Measurements from ENCODE around the gene RGMA.

DNA sequence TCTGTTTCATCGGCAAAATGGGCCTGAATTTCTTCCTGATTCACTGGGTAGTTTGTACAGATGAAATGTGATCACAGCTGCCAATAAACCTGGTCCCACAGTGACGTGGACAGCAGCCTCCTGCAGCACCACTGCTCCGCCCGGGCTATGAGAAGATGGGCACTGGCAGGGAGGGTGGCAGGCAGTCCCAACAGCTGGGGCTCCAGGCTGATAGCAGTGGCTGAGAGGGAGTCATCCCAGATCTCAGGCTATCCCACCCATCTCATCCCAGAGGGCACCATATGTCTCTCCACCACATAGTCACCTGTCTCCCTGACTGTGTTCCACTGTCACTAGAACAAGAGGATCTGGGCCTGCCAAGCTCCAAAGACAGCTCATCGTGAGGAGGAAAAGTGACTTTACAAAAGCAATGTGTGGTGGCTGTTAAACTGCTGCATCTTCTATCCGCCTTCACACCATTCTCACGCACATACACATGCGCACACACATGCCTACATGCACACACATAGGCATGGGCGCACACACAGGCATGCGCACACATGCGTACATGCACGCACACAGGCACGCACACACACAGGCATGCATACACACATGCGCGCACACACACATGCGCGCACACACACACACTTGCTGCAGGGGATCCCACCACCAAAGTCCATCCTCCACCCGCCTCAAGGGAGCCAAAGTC is 46.2 kb downstream of the RGMA start:
- TF ChIP-seq, protein P1, sequence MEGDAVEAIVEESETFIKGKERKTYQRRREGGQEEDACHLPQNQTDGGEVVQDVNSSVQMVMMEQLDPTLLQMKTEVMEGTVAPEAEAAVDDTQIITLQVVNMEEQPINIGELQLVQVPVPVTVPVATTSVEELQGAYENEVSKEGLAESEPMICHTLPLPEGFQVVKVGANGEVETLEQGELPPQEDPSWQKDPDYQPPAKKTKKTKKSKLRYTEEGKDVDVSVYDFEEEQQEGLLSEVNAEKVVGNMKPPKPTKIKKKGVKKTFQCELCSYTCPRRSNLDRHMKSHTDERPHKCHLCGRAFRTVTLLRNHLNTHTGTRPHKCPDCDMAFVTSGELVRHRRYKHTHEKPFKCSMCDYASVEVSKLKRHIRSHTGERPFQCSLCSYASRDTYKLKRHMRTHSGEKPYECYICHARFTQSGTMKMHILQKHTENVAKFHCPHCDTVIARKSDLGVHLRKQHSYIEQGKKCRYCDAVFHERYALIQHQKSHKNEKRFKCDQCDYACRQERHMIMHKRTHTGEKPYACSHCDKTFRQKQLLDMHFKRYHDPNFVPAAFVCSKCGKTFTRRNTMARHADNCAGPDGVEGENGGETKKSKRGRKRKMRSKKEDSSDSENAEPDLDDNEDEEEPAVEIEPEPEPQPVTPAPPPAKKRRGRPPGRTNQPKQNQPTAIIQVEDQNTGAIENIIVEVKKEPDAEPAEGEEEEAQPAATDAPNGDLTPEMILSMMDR (IDR thresholded peaks at IDR 0.05; ENCODE audit: extremely low read depth in 1 of 2, insufficient read depth in 1 of 2, low read depth in 1 of 2, low read length in 2 of 2), result no peak
- no peak for TF ChIP-seq POLR2AphosphoS5 (IDR thresholded peaks at IDR 0.05; ENCODE audit: insufficient read depth, low read depth, low read length)
- TF ChIP-seq POLR2A (IDR thresholded peaks at IDR 0.05; ENCODE audit: low read depth, low read length), result no peak
- TF ChIP-seq EZH2 (IDR thresholded peaks at IDR 0.05; ENCODE audit: borderline replicate concordance, low read depth, low read length, severe bottlenecking), result no peak
- TF ChIP-seq MYC (IDR thresholded peaks at IDR 0.05; ENCODE audit: low read depth, low read length), result no peak
- TF ChIP-seq, protein P2, sequence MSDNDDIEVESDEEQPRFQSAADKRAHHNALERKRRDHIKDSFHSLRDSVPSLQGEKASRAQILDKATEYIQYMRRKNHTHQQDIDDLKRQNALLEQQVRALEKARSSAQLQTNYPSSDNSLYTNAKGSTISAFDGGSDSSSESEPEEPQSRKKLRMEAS (IDR thresholded peaks at IDR 0.05; ENCODE audit: insufficient read depth, insufficient read length), result no peak
